Peyer's patch (tissue), 4 donors: Measurements from ENCODE around the gene PDIA5.

Experiments
- CTCF ChIP-seq, 6 experiments: fragments of 450-650 bp in 4 of 6; fragments of 200-600 bp in 2 of 6; sonication (generic) in 1 of 6; IDR thresholded peaks; one replicate each; pipeline ENCODE4 v1.5.1; 2017 to 2019; ENCODE audit warnings: antibody characterized with exemption in 6 of 6, mild to moderate bottlenecking in 3 of 6, moderate library complexity in 1 of 6
- POLR2A ChIP-seq, 2 donors: fragments of 450-650 bp; IDR thresholded peaks; one replicate each; pipeline ENCODE4 v1.5.1; 2017; ENCODE audit warnings: antibody characterized with exemption in 2 of 2, mild to moderate bottlenecking in 2 of 2, moderate library complexity in 2 of 2

GRCh38 chr3:123186695-123187094 lies 119.9 kb downstream of the PDIA5 start:
- no peak for TF ChIP-seq CTCF (IDR thresholded peaks at IDR 0.05)
- no peak for TF ChIP-seq POLR2A (IDR thresholded peaks at IDR 0.05)
